Measurements from ENCODE around the gene CCDC27.
A peak's percentile ranks its signal among the peaks of the same experiment; 100 is the strongest.

Gene CCDC27

DNA sequence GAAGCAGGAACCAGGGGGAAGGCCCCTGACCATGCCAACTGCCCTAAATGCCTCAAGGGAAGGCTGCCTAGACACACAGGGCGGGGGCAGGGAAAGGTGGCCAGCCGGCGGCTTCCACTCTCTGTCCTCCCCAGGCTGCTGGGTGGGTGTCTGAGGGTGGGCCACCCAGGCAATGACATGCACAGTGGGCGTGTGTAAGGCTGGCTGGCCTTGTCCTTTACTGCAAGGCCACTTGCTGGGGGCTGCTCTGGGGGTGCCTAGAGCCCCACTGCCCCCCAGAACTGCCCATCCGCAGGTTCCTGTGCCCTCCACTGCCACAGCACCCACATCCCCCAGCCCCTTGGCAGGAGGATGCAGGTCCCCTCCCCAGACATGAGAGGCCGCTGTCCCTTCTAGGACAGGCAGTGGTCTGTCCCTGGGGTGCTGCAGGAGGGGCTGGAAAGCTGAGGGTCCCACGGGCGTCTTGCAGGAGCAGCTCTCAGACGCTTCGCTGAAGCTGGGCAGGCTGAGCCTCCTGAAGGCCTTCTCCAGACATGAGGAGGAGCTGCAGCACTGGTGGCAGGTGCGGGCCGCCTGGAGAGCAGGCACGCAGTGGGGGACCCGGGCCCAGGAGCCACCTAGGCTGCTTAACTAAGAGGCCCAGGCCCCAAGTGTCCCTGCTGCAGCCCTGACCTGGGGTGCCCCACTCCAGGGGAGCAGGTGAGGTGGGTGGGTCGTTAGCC lies 10.1 kb downstream of the CCDC27 start:
- H3K27ac Mint-ChIP-seq = no peak overlapping the region
- ATAC-seq (replicated peaks) (no peak), DNase-seq (no peak)
- peaks cover 50 to 71% of the 10 kb centered on the region in 2 donors for H3K27me3 Mint-ChIP-seq
- H3K9me3 Mint-ChIP-seq = no peaks in the 10 kb centered on the region
- no peaks in the 10 kb centered on the region for H3K4me1 Mint-ChIP-seq (ENCODE audit: low read depth in 2 of 2)
- no peak overlapping the region for H3K4me3 Mint-ChIP-seq
- H3K36me3 Mint-ChIP-seq (ENCODE audit: insufficient read depth) = no peaks in the 10 kb centered on the region

DNA sequence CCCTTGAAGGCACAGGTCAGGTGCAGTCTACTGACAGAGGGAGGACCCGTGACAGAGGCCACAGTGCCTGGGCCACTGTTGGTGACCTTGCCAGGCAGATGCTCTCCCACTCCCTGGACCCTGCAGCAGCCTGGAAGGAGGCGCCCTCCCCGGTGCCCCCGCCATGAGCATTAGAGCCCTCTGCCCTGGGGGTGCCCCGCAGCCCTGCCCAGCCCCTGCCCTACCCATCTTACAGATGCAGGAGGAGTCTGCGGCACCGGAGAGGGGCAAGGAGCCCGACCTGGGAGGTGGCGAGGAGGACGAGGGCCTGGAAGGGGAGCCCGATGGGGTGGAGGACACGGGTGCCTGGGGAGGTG lies 10.6 kb downstream of the CCDC27 start:
- H3K4me1 Mint-ChIP-seq (ENCODE audit: low read depth in 2 of 2) = no peaks in the 10 kb centered on the region
- H3K4me3 Mint-ChIP-seq = no peak overlapping the region
- peaks cover 55 to 75% of the 10 kb centered on the region in 2 donors for H3K27me3 Mint-ChIP-seq
- ATAC-seq (replicated peaks) (no peak), DNase-seq (no peak)
- H3K36me3 Mint-ChIP-seq (ENCODE audit: insufficient read depth) = no peaks in the 10 kb centered on the region
- H3K27ac Mint-ChIP-seq = no peak overlapping the region
- no peaks in the 10 kb centered on the region for H3K9me3 Mint-ChIP-seq

DNA sequence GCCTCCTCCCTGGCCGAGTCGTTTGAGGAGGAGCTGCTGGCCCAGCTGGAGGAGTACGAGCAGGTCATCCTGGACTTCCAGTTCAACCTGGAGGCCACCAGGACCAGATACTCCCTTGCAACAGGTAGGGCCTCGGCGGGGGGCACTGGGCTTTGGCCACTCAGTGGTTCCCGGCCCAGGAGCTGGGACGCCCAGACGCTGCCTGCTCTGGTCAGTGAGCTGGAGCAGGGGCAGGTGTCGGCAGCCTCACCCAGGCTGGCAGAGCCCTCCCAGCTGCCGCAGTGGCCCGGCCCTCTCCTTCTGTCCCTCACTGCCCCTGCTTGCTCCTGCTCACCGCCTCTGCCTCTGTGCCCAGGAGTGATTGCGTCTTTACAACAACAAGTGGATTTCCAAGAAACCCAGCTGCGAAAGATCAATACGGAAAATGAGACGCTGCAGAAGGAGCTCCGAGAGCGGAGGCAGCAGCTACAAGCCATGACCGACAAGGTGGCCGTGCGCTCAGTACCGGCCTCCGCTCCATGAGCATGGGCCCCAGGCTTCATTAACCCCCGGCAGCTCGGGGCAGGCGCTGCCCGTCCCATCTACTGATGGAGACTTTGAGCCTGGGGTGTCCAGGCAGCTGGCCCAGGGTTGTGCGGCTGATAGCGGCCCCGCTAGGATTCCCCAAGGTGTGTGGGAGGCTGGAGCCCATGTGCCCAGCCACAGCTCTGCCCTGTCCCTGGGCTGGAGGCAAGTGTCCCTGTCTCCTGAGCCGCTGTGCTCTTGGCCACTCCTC lies 11.3 kb downstream of the CCDC27 start:
- Mint-ChIP-seq H3K9me3 (no peaks in the 10 kb centered on the region), H3K27me3 (peaks cover 55 to 81% of the 10 kb centered on the region in 2 donors), H3K27ac (no peak overlapping the region), H3K4me3 (no peak overlapping the region), H3K4me1 (ENCODE audit: low read depth in 2 of 2) (no peaks in the 10 kb centered on the region), H3K36me3 (ENCODE audit: insufficient read depth) (no peaks in the 10 kb centered on the region)
- ATAC-seq (replicated peaks) (no peak), DNase-seq (no peak)

DNA sequence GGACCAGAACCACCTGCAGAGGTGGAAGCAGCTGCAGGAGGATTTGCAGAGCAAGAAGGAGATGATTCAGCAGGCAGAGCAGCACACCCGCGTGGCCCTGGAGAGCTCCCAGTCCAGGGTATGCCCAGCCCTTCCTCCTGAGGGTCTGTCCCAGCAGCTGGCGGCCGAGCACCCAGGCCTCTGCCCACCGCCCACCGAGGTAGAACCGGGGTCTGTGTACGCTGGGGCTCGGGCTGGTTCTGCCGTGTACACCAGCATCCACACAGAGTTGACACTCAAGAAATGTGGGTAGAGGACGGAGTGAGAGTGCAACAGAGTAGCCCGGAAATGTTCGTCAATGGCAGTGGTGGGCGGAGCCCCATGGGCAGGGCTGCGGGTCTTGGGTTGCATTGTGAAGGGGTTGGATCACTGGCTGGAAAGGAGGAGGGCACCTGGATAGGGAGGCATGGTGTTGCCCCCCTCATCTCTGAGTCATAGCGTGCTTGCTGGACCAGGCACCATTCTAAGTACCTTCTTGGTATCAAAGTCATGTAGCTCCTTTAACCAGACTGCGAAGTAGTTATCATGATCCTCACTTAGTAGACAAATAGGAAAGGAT lies 15.2 kb downstream of the CCDC27 start:
- no peaks in the 10 kb centered on the region for H3K36me3 Mint-ChIP-seq (ENCODE audit: insufficient read depth)
- H3K9me3 Mint-ChIP-seq = no peaks in the 10 kb centered on the region
- no peak overlapping the region for H3K4me3 Mint-ChIP-seq
- H3K27me3 Mint-ChIP-seq = peaks cover 30 to 57% of the 10 kb centered on the region in 2 donors
- no peak overlapping the region for H3K27ac Mint-ChIP-seq
- ATAC-seq (replicated peaks) (no peak), DNase-seq (no peak)
- H3K4me1 Mint-ChIP-seq (ENCODE audit: low read depth in 2 of 2) = peaks cover 4 to 5% of the 10 kb centered on the region in 2 donors

DNA sequence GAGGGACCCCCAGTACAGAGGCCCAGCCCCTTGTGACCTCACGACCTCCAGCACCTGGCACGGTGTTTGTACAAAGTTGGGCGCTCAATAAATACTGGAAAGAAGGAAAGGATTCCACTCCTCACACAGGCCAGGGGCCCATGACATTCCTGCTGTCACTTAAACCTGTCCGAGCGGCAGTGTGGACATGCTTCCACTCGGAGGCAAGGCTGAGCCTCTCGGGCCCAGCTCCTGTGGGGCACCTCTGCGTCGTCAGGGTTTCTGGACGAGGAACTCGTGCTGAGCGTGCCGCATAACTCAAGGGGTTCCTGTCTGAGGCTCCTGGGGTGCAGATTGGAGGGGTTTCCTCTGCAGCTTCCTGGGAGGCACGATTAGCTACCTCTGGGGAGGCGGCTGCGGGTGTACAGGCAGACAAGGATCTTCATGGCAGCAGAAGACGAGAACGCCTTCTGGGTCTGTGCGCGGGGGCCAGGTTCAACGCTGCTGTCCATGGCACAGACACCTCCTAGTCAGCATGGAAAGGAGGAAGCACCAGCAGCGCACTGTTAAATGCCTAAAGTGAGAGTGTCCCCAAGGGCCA lies 16.7 kb downstream of the CCDC27 start:
- peaks cover 19 to 44% of the 10 kb centered on the region in 2 donors for H3K27me3 Mint-ChIP-seq
- H3K36me3 Mint-ChIP-seq (ENCODE audit: insufficient read depth) = no peaks in the 10 kb centered on the region
- no peak for ATAC-seq (replicated peaks)
- H3K27ac Mint-ChIP-seq = no peak overlapping the region
- no peak for DNase-seq
- no peaks in the 10 kb centered on the region for H3K9me3 Mint-ChIP-seq
- H3K4me1 Mint-ChIP-seq (ENCODE audit: low read depth in 2 of 2) = peaks cover 4 to 5% of the 10 kb centered on the region in 2 donors
- no peak overlapping the region for H3K4me3 Mint-ChIP-seq

DNA sequence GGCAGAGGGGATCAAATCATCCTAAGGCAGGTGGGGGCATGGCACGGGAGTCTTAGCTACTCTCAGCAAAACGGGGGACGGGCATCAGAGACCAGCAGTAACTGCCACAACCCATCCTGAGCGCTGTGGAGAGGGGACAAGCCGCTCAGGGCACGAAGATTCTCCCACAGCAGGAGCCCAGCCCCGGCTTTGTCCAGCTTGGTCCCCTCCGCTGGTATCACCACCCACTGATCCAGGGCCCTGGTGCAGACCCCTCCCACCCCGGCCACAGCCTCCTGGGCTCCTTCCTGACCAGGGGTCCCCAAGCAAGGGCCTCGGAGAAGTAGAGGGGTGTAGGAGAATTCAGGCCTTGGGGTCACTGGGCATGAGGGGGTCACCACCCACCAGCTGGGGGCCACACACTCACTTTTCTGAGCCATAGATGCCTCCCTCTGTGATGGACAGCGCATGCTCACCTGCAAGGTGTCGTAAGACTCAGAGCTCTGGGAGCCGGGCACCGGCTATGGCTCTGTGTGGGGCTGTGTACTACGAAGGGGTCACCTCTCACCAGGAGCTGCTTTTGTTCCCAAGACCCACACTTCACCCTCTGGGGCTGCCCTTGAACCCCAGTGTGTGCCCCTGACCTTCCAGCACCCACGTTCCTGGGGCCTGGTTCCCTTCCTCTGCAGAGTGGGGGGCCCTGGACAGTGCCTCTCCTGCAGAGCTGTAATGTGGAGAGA lies 18.0 kb downstream of the CCDC27 start:
- Mint-ChIP-seq H3K36me3 (ENCODE audit: insufficient read depth) (no peaks in the 10 kb centered on the region), H3K9me3 (no peaks in the 10 kb centered on the region), H3K27me3 (peaks cover 13 to 39% of the 10 kb centered on the region in 2 donors), H3K27ac (no peak overlapping the region), H3K4me3 (peak overlapping the region in 1 of 2 donors; percentile 74), H3K4me1 (ENCODE audit: low read depth in 2 of 2) (peaks cover 4 to 5% of the 10 kb centered on the region in 2 donors)
- ATAC-seq (replicated peaks) (no peak), DNase-seq (no peak)

DNA sequence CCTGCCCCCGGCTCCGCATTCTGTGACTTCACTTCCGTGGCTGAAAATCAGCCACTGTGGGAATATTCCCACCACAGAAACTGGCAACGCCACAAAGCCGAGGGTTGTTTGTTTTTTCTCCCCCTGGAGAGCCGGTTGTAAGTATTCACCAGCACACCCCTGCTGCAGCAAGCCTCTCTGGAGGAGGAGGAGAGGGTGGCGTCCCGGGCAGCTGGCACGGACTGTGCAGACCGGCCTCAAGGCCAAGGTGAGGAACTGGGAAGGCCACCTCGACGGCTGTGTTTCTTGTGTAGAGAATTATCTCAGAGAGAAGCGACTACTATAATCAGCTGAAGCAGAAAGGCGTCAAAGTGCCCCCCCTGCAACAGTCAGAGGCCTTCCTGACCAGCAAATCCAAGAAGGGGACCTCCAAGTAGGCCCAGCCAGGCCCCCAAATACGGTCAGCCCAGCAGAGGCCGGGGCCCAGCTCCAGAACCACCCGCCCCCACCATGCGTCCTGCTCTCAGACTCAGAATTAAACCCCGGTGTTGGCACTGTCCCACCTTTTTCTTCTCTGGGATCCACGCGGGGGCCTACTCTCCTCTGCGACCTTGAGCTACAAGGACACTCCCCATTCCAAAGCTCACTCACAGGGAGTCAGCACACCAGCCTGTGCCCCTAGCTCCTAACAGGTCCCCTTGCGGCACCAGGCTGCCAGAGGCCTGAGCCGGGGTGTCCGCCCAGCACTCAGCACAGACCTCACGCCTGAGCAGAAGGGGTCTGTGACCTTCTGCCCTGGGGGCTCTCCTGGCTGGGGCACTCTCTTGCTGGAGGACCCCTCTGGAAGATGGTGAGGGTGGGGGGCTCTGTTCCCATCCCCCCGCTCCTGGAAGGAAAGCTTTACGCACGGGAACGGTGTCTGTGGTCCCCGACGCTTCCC lies 19.1 kb downstream of the CCDC27 start:
- ATAC-seq (replicated peaks) = no peak
- Mint-ChIP-seq H3K4me3 (peak overlapping the region; percentile 67 to 74), H3K9me3 (no peaks in the 10 kb centered on the region), H3K27me3 (peaks cover 8 to 31% of the 10 kb centered on the region in 2 donors), H3K36me3 (ENCODE audit: insufficient read depth) (no peaks in the 10 kb centered on the region), H3K4me1 (ENCODE audit: low read depth in 2 of 2) (peaks cover 7 to 11% of the 10 kb centered on the region in 2 donors), H3K27ac (peak overlapping the region in 1 of 2 donors; percentile 38)
- no peak for DNase-seq

DNA sequence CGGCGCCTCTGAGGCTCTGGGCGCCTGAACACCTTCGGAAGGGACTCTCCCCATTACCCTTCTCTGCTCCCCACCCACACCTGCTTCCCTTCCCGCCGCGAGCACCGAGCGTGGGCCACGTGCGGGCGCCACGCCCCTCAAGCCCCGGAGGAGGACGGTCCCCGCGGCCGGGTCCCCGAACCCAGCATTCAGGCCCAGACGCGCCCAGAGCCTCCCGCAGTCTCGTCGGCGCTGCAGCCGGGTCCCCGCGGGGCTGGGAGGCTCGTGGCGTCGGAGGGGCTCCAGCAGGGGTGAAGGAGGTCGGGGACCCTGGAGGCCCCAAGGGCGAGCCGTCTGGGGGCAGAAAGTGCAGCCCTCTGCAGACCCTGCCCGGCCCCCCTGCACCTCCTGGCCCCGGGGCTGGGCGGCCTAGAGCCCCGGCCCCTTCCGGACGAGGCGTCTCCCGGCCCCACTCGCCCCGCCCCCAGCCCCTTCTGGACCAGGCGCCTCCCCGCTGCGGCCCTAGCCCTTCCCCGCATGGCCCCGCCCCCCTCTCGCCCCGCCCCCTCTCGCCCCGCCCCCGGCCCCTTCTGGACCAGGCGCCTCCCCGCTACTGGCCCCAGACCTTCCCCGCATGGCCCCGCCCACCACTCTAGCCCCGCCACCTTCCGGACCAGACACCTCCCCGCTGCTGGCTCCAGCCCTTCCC lies 19.9 kb downstream of the CCDC27 start:
- Mint-ChIP-seq H3K4me3 (peak overlapping the region; percentile 67 to 74), H3K27me3 (peaks cover 6 to 23% of the 10 kb centered on the region in 2 donors), H3K9me3 (no peaks in the 10 kb centered on the region), H3K27ac (peak overlapping the region in 1 of 2 donors; percentile 38), H3K36me3 (ENCODE audit: insufficient read depth) (peaks cover 7% of the 10 kb centered on the region), H3K4me1 (ENCODE audit: low read depth in 2 of 2) (peaks cover 7 to 12% of the 10 kb centered on the region in 2 donors)
- DNase-seq (peak; percentile 72 to 82 (median 76)), ATAC-seq (replicated peaks) (peak; percentile 74)

DNA sequence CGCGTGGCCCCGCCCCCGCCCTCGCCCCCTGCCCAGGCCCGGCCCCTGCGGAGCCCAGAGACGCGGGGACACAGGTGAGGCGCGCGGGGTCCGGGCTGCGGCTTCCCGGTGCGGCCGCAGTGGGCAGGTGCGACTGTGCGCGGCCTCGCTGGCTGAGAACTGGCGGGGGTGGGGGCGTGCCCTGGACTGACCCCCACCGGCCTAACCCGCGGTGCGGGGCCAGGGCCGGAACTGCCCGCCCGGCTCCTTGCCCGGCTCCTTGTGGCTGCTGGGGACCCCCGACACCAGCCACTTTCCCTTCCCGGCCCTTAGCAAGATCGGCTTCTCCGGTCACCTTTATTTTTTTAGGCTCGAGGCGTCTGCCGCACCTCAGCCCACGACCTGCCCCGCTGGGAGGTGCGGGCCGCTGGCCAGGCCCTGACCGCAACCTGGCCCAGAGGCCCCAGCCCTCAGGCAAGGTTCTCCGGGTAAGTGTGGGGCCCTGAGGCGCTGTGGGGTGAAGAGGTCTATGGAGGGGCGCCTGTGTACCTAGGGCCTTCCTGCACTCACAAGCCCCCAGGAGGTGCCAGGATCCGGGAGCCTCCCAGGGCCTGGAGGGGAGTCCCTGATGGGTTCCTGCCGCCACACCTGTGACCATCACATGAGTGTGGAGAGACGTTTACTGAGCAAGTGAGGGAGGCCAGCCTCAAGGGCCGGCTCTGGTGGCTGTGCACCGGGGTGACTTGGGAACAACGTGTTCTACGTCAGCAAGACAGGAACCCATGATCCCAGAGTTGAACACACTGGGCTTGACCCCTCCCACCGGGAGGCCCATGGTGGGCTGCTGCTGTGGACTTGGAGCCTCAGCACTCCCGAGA lies 20.7 kb downstream of the CCDC27 start, which contains the start of gene SMIM1:
SMIM1 (plus strand) TSS at position 35 of the 857 bp plus-strand sequence. CDS start 2,625 bp downstream, outside the sequence.
- Mint-ChIP-seq H3K36me3 (ENCODE audit: insufficient read depth) (peaks cover 11% of the 10 kb centered on the region), H3K9me3 (no peaks in the 10 kb centered on the region), H3K4me3 (peak within 1 kb of the TSS; percentile 67 to 74), H3K27ac (peak within 1 kb of the TSS in 1 of 2 donors; percentile 38), H3K27me3 (peaks cover 0 to 15% of the 10 kb centered on the region in 2 donors), H3K4me1 (ENCODE audit: low read depth in 2 of 2) (peaks cover 7 to 12% of the 10 kb centered on the region in 2 donors)
- ATAC-seq (replicated peaks) (no peak), DNase-seq (peak in 1 of 3 experiments; percentile 23)

DNA sequence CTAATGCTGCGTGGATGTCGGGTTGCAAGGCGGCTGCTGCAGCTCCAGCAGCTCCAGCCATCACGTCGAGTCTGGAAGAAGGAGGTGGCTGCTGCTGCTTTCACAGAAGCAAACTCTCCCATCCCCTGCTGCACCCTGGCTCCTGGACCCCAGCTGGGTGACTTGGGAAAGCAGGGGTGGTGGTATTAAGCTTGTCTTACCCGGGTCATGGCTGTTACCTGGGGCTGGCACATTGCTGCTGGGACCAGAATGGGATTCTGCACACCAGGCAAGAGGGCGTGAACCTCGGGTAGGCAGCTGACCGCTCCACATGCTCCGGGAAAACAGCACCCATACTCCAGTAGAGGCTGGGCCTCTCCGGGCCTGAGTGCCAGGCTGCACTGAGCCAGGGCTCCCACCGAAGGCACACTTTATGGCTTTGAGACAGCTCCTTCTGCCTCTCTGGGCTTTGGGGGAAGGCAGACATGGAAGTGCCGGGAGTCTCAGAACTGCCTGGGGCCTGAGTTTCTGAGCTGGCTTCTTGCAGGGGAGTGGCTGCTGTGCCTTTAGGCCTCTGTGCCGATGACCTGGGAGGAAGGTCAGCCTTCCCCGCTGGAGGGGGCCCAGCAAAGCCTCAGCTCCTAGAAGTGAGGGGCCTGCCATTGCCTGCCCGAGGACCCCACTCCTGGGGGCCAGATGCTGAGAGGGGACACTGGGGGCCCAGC lies 21.5 kb downstream of the CCDC27 start:
- H3K36me3 Mint-ChIP-seq (ENCODE audit: insufficient read depth) = peaks cover 11% of the 10 kb centered on the region
- H3K4me1 Mint-ChIP-seq (ENCODE audit: low read depth in 2 of 2) = peaks cover 7 to 12% of the 10 kb centered on the region in 2 donors
- ATAC-seq (replicated peaks) (no peak), DNase-seq (no peak)
- H3K9me3 Mint-ChIP-seq = no peaks in the 10 kb centered on the region
- peaks cover 0 to 8% of the 10 kb centered on the region in 2 donors for H3K27me3 Mint-ChIP-seq
- peak overlapping the region in 1 of 2 donors; percentile 74 for H3K4me3 Mint-ChIP-seq
- H3K27ac Mint-ChIP-seq = no peak overlapping the region
